ENCODE data around the gene ZNF444. TPM values are rescaled to one million over a fixed set of nuclear protein-coding genes. Genes with fewer than 3 reads are reported as not detected.
"Not testable (repeated sequence)": the region's sequence is repeated elsewhere in the genome, so short reads cannot be mapped to it uniquely, and the experiment has no call there.

ZNF444 gene
- polyA plus RNA-seq (ENCODE audit: insufficient read depth in 1 of 5, insufficient read length in 5 of 5, low replicate concordance in 1 of 5): 10 to 100 TPM; 30.5 to 62.6 (median 51.1) TPM
- long read RNA-seq, donor 1, full-length matches to known transcripts: 17 of 38 reads
- long read RNA-seq, donor 1, partial matches to known transcripts: 21 of 38 reads
- long read RNA-seq, donor 1, other reads (novel, unspliced or antisense): 0 of 38 reads
- long read RNA-seq, donor 2, full-length matches to known transcripts: 6 of 6 reads
- long read RNA-seq, donor 2, partial matches to known transcripts: 0 of 6 reads
- long read RNA-seq, donor 2, other reads (novel, unspliced or antisense): 0 of 6 reads
- long read RNA-seq, donor 3, full-length matches to known transcripts: 16 of 55 reads
- long read RNA-seq, donor 3, partial matches to known transcripts: 39 of 55 reads
- long read RNA-seq, donor 3, other reads (novel, unspliced or antisense): 0 of 55 reads
- long read RNA-seq, donor 4, full-length matches to known transcripts: 12 of 44 reads
- long read RNA-seq, donor 4, partial matches to known transcripts: 32 of 44 reads
- long read RNA-seq, donor 4, other reads (novel, unspliced or antisense): 0 of 44 reads
- long read RNA-seq, donor 5, full-length matches to known transcripts: 15 of 24 reads
- long read RNA-seq, donor 5, partial matches to known transcripts: 9 of 24 reads
- long read RNA-seq, donor 5, other reads (novel, unspliced or antisense): 0 of 24 reads
- long read RNA-seq, donor 6, full-length matches to known transcripts: 15 of 43 reads
- long read RNA-seq, donor 6, partial matches to known transcripts: 28 of 43 reads
- long read RNA-seq, donor 6, other reads (novel, unspliced or antisense): 0 of 43 reads
- long read RNA-seq, donor 7, full-length matches to known transcripts: 12 of 17 reads
- long read RNA-seq, donor 7, partial matches to known transcripts: 5 of 17 reads
- long read RNA-seq, donor 7, other reads (novel, unspliced or antisense): 0 of 17 reads
- long read RNA-seq, donor 8, partial matches to known transcripts: 0 of 2 reads
- long read RNA-seq, donor 8, other reads (novel, unspliced or antisense): 0 of 2 reads

DNA sequence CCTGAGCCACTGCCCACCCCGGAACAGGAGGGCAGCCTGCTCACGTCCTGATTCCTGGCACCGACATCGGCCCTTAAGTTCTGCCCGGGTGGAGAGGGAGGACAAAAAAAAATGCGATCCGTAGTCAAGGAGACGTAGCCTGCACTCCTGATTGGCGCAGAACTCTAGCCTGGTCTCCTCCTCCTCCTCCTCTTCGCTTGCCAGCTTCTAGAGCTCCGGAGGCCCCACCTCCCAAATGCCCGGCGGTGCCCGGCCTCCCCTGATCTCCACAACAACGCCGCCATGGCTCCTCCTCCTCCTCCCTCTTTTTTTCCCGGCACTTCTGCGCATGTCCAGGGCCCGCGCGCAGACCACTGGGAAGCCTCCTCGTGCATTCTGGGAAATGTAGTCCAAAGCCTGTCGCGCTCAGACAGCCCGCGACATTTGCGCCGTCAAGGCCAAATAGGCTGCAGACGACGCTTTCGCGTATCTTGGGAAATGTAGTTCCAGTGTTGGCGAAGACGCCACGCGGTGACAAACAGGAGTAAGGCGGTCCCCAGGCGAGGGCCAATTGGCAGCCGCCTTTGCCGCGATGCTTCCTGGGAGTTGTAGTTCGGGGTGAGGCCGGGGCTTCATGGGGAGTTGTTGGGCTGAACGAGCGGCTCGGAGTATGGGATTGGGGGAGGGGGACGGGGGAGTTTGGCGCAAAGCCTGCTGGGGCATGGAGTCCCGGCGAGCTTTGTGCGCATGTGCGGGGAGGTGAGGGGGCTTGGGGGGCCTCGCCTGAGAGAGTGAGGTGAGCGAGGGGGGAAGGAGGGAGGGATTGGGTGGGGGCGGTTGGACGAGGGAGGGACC lies at the start of gene ZNF444:
ZNF444 (plus strand) TSS at position 705 of the 834 bp plus-strand sequence. CDS start 5,625 bp downstream, outside the sequence.
- DNase-seq: peak; percentile 99 to 100

DNA sequence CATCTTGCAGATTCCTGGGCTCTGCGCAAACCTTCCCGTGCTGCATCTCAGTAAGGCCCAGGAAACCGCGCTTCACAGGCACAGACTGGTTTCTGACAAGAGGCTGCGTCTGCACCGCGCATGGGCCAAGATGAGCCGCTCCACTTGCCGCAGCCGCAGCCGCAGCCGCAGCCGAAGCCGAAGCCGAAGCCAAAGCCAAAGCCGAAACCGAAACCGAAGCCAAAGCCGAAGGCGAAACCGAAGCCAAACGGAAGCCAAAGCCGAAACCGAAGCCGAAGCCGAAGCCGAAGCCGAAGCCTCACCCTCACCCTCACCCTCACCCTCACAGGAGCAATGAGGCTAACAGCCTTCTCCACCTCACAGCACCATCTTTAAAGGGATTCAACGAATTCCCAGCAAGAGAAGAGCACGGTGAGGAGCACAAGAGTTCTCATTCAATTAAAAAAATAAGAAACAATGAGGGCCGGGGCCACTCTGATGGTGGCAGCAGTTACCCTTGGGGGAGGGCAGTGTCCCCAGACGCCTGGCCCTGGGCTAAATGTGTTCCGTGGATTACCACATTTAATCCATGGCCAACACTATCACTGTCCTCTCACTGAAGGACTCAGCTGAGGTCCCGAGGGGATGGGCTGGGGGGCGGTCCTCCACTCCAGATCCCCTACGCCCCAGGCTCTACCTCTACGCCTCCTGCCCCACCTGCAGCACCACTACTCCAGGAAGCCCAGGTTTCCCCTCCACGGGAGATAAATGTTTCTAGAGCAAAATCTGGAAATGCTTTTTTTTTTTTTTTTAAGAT lies 49.1 kb upstream of the ZNF444 start:
- no peak for DNase-seq

DNA sequence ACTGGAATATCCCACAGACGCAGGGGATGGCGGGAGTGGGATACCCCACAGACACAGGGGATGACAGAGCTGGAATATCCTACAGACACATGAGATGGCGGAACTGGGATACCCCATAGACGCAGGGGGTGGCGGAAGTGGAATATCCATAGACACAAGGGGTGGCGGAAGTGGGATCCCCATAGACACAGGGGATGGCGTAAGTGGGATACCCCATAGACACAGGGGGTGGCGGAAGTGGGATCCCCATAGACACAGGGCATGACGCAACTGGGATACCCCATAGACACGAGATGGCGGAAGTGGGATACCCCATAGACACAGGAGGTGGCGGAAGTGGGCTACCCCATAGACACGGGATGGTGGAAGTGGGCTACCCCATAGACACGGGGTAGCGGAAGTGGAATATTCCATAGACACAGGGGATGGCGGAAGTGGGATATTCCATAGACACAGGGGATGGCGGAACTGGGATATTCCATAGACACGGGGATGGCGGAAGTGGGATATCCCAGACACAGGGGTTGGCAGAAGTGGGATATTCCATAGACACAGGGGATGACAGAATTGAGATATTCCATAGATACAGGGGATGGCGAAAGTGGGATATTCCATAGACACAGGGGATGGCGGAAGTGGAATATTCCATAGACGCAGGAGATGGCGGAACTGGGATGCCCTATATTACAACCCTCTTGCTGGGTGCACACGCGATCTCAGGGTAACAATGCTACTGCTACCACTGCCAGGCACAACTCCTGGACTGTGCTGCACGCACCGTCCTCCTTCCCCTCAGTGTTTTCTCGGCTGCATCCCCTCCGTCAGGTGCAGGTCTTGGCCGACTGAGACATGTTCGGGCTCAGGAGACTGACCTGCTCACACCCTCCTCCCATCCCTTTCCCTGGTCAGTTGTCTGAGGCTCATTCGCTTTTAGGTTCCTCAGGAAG lies 48.1 kb upstream of the ZNF444 start:
- DNase-seq: no peak

DNA sequence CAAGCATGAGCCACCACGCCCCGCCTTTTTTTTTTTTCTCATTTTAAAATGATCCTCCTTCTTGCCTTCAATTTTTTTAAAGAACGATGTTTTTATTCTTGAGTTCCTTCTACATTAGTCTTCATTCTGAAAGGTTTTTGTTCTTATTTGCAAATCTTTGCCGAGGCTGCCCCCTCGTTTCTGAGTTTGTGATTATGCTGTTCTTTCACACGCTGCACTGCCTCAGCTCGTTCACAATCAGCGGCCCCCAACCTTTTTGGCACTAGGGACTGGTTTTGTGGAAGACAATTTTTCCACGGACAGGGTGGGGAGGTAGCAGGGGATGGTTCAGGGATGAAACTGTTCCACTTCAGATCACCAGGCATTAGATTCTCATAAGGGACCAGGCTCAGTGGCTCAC lies 46.6 kb upstream of the ZNF444 start:
- DNase-seq: no peak

DNA sequence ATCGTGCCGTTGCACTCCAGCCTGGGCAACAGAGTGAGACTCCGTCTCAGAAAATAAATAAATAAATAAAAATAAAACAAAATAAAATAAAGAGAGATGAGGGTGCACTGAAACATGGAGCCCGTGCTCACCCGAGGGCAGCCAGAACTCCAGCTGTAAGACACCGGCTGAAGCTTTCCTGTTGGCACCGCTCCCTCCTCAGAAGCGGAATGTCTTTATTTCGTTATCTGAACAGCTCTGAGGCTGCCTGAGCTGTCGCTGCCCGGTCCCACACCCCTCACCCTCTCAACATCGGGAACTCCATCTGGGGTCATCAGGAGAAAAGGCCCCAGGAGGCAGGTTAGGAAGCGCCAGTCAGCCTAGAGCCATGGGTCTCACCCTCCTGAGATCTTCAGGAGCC lies 44.4 kb upstream of the ZNF444 start:
- no peak for DNase-seq

DNA sequence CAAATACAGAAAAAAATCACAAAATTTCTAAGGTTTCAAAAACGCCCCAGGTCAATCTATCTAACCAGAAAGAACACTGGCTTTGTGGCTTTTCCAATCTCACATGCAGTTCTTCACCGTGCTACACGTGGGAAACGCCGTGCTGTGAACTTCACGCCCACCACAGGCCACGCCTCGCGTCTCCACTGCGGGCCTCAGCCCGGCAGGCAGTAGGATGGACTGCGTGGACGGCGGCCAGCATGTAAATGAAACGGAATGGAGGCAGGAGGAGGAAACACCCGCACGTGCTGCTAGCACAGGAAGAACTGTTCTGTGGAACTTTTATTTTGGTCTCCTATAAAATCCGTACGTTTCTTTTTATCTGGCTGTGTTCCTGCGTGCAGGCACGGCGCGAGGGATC lies 43.8 kb upstream of the ZNF444 start:
- no peak for DNase-seq

DNA sequence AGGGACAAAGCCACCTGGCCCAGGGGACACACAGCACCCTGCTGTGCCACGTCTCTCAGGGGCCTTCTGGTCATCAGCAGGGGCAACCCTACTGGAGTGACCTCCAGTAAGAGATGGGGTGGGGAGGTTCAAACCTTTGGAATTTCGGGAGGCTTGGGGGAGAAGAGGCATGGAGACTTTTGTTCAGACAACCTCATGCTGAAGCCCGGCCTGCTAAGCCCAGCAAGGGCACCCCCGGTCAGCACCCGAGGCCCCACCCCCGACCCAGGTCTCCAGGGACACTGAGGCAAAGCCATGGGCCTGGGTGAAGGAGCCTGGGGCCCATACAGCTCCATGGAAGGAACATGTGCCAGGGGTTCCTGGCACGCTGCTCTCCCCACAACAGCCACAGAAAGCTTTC lies 43.3 kb upstream of the ZNF444 start:
- DNase-seq: no peak

DNA sequence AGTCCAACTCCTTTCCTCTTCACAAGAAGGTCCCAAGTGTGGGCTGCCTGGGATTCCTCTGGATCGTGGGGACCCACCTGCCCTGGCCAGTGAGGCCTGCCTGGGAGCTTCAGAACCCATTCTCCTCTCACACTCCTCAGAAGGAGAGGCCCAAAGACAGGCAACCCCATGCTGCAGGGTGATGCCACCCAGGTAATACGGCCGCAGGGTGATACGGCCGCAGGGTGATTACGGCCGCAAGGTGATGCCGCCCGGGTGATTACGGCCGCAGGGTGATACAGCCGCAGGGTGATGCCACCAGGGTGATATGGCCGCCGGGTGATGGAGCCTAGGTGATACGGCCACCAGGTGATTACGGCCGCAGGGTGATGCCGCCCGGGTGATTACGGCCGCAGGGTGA lies 42.9 kb upstream of the ZNF444 start:
- DNase-seq: not testable (repeated sequence)

DNA sequence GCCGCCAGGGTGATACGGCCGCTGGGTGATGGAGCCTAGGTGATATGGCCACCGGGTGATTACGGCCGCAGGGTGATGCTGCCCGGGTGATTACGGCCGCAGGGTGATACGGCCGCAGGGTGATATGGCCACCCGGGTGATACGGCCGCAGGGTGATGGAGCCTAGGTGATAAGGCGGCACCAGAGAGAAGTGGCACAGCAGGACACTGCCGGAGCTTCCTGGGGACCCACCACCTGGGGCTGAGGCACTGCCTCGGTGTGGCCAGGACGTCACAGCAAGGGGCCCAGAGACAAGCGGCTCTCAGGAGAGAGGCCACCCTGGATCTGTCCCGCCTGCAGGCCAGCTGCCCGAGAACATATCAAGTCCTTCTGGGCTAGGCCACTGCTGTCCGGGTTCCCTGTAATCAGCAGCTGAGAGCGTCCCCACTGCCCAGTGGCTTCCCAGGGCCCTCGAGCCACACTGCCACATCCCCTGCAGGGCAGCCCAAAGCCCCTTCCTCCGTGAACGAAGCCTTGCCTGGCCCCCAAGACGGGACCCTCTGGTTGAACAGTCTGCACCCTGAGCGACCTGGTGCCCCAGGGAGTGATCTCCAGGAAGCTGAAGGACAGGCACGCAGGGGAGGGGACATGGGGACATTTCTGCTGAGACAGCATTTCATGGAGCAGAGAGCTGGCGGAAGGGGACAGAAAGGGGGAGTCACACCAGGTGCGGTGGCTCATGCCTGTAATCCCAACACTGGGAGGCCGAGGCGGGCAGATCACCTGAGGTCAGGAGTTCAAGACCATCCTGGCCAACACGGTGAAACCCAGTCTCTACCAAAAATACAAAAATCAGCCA lies 42.1 kb upstream of the ZNF444 start:
- no peak for DNase-seq

DNA sequence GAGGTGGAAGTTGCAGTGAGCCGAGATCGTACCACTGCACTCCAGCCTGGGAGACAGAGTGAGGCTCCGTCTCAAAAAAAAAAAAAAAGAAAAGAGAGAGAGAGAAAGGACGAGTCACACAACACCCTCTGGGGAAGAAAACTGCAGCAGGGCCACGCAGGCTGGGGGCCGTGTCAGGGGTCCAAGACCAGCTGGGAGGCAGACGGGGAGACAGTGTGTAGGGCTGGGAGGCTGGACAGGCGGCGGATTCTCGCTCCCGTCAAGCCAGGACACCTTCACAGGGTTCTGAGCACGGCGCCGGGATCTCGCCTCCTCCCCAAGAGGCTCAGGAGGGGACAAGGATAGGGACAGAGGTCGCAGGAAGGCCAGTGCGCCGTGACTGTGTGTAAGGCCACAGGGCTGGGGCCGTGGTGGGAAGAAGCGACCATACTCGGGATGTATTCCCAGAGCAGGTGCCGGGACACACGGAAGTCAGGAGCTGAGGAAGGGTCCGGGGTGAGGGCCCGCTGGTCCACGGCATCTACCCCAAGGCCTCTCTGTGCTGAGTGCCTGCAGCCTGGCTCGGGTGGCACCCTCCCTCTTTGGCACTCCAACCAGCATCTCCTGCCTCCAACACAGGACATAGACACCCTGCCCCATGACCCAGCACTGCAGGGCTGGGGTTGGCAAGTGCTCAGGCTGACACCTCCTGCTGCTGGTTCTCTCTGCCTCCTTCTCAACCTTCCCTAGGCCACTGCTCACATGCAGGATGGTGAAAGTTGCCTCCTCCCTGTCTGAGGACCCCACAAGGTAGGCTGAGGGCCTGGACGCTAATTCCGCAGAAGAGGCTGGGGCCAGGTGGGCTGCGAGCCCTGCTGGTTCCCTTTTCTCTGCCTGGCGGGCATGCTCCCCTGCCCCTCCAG lies 41.2 kb upstream of the ZNF444 start:
- no peak for DNase-seq

DNA sequence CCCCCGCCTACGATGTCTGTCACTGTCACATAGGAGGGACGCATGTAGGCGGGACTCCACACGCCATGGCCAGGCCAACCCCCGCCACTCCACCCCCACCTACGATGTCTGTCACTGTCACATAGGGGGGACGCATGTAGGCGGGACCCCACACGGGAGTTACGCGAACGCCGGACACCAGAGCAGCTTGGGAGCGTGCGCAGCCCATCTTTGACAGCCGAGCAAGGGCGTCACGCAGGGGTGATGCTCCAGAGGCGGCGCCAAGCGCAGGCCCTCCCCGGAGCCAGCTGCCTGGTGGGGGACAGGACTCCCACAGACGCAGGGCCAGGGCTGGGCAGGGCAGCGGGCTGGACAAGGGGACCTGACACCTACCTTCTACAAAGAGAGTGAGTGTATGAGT lies 40.0 kb upstream of the ZNF444 start:
- no peak for DNase-seq

DNA sequence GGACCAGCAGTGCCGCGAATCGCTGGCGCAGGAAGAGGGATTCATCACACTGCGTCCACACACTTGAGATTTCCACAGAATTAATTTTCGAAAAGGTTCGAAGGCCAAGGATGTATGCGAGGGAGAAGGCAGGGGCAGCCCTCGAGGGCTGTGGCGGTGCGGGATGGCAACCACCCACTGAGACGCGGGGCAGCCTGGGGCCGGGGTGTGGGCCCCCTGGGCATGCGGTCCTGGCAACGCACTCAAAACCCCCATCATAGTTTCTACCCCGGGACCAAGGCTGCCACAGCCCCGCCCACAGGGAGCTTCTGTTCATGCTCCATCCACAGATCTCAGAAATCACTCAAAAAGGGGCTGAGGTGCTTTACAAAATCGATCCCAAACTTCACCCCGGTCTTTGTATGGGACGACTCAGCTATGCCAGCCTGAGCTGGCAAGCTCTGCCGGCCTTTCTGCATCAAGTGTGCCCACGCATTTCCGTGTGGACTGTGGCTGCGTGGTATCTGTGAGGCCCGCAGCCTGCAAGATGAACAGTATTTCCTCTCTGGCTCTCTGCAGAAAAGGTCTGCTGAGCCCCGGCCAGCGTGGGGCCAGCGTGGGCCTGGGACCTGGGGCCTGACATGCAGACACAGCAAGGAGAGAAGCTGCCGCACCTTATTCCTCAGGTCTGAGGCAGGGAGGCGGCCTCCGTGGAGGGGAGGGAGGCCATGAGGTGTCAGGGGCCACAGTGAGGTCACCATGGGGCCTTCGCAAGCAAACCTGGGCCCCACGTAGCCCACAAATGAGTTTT lies 39.1 kb upstream of the ZNF444 start:
- DNase-seq: no peak

DNA sequence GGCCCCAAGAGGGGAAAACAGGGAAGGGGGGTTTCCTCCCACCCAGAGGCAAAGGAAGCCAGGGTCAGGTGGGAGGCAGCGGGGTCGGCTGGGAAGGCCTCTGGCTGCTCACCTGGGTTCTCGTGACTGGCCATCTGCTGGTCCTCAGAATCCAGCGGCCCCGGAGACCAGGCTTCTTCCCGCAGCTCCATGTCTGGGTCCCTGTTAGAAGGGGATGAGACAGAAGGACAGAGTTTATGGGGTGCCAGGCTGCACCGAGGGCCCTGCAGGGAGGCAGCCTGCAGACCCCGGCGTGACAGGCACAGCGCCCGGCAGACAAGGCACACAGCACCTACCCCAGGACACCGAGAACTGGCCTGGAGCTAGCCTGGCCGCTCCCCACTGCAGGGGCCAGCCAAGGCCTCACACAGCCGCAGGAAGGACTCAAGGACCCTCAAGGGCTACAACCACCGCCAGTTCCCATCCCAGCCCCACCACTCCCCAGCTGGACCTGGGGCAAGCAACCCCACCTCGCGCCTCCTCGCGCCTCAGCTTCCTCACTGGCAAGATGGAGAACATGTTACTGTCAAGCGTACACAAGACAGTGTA lies 38.0 kb upstream of the ZNF444 start:
- no peak for DNase-seq

DNA sequence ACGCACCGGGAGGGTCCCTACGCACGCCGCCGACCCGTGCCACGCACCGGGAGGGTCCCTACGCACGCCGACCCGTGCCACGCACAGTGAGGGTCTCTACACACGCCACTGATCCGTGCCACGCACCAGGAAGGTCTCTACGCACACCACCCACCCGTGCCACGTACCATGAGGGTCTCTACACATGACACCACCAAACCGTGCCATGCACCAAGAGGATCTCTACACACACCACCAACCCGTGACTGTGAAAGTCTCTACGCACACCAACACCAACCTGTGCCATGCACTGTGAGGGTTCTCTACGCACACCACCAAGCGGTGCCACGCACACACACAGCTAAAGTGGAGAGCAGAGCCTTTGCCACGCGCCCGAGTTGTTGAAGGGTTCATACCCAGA lies 36.7 kb upstream of the ZNF444 start:
- no peak for DNase-seq

DNA sequence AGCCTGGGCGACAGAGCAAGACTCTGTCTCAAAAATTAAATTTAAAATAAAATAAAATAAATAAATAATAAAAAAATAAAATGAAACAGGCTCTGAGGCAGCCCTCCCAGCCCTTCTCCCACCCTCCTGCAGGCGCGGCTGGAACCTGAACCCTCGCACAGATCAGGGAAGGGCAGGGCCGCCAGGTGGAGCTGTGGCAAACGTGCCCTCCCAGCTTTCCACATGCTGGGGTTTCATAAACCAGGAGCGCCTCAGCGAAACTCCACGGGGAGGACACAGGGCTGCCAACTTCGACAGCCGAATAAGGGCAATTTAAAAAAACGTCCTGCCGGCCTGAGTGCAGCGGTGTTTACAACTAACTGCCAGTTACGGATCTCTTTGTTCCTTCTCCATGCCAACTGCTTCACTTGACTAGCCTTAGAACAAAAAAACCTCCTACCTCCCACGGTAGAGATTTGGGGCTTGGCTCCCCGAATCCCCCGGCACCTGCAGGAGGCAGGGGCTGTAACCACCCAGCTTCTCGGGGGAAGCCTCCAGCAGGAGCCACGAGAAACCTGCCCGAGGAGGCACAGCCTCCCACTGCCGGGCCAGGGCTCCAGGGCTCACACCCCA lies 35.9 kb upstream of the ZNF444 start:
- DNase-seq: peak in 1 of 2 donors; percentile 44
